HG02852 (cell line): ENCODE results near the gene VPS37C.
"Not testable (repeated sequence)": the region's sequence is repeated elsewhere in the genome, so short reads cannot be mapped to it uniquely, and the experiment has no call there.

Experiments used
- ATAC-seq: cut with Tn5 transposase; IDR thresholded peaks from one replicate; pipeline ENCODE4 v1.9.1; 2021; ENCODE audit warnings: mild to moderate bottlenecking, moderate library complexity; ENCODE audit not compliant: unreplicated experiment

VPS37C gene

GRCh38 chr11:61176446-61176845 is 15.2 kb upstream of the VPS37C start:
- no peak for ATAC-seq

- ATAC-seq = no peak
Measured at GRCh38 chr11:61174949-61175348, 13.7 kb upstream of the VPS37C start.

- no peak for ATAC-seq
Measured at GRCh38 chr11:61174273-61174672, 13.0 kb upstream of the VPS37C start.

- ATAC-seq = no peak
Measured at GRCh38 chr11:61173456-61173855, 12.2 kb upstream of the VPS37C start.

GRCh38 chr11:61172888-61173287 is 11.7 kb upstream of the VPS37C start:
- no peak for ATAC-seq

GRCh38 chr11:61172356-61172755 is 11.1 kb upstream of the VPS37C start:
- no peak for ATAC-seq

- no peak for ATAC-seq
Measured at GRCh38 chr11:61171907-61172306, 10.7 kb upstream of the VPS37C start.

GRCh38 chr11:61170566-61170965 is 9.3 kb upstream of the VPS37C start:
- ATAC-seq = no peak

- no peak for ATAC-seq
Measured at GRCh38 chr11:61168800-61169199, 7.6 kb upstream of the VPS37C start.

- no peak for ATAC-seq
Measured at GRCh38 chr11:61168042-61168688, 6.9 kb upstream of the VPS37C start.

- ATAC-seq = not testable (repeated sequence)
Measured at GRCh38 chr11:61166331-61166730, 5.1 kb upstream of the VPS37C start.

GRCh38 chr11:61165785-61166184 is 4.6 kb upstream of the VPS37C start:
- not testable (repeated sequence) for ATAC-seq

- ATAC-seq = no peak
Measured at GRCh38 chr11:61164606-61165424, 3.6 kb upstream of the VPS37C start.

GRCh38 chr11:61163714-61164605 is 2.7 kb upstream of the VPS37C start:
- ATAC-seq = no peak

- no peak for ATAC-seq
Measured at GRCh38 chr11:61163021-61163420, 1.8 kb upstream of the VPS37C start.

GRCh38 chr11:61162092-61162941 is 1.1 kb upstream of the VPS37C start:
- no peak for ATAC-seq

GRCh38 chr11:61160487-61161189 is 588 bp downstream of the VPS37C start:
- no peak for ATAC-seq

- no peak for ATAC-seq
Measured at GRCh38 chr11:61158691-61159381, 2.4 kb downstream of the VPS37C start.

- ATAC-seq = no peak
Measured at GRCh38 chr11:61157743-61158142, 3.5 kb downstream of the VPS37C start.
